GM18519 (cell line): Measurements from ENCODE around the gene SPO11.
"Not testable (repeated sequence)": the region's sequence is repeated elsewhere in the genome, so short reads cannot be mapped to it uniquely, and the experiment has no call there.

Experiments used
- ATAC-seq: cut with Tn5 transposase; IDR thresholded peaks from one replicate; pipeline ENCODE4 v1.9.1; 2021; ENCODE audit warnings: mild to moderate bottlenecking, moderate library complexity; ENCODE audit not compliant: unreplicated experiment, low FRiP score

Gene SPO11

DNA sequence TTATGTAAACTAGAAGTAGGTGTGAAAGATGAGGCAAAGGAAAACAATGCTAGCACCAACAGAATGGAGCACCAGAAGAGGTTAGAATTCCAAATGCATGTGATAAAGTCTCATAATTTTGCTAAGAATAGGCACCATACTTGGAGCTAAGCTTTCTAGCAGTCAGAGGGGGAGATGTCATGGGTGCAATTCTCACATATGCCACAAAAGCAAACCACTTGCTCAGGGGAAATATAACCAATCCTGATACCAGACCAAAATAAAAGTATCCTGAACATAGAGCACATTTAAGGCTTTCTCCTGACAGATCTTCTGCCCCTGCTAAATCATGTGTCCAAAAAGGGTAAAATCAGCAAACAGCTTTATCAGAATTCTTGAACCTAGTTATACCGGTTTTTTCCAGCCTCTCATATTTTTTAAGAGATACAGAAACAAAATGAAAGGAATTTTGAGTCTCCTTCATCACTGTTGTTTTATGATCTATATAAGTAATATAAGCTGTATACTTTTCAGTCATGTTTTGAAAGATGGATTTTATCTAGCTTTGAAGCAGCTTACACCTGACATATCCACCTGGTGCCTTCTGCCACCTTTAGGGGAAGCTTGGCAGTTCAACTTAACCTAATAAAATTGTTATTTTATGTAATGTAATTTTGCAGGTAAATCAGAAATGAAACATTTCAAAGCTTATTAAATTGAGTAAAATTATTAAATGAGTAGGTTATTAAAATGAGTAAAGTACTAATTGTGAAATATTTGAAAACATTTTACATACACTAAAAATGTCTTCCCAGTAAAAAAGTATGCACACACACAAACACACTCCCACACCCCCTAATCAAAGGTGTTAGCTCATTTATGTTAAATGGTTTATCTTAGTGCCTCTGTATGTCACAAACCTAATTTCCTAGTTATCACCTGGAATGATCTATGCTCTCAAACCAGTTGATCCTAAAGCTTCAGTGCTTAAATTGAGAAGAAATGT lies 2.8 kb downstream of the SPO11 start:
- no peak for ATAC-seq

DNA sequence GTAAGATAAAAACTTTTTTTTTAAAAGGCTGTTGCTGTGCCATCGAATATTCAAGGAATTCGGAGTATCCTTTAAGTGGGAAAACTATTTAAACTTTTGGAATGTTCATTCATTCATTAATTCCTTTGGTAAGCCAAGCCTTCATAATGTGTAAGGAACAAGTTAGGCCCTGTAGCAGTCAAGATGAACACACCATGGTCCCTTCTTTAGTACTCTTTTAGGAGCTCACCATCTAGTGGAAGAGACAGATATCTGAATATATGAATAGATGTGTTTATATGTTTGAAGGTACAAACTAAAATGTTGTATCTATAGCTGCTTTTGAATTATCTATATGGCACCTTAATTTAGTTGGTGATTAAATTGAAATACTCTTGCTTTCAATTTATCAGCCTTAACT lies 5.8 kb downstream of the SPO11 start:
- ATAC-seq, result no peak

DNA sequence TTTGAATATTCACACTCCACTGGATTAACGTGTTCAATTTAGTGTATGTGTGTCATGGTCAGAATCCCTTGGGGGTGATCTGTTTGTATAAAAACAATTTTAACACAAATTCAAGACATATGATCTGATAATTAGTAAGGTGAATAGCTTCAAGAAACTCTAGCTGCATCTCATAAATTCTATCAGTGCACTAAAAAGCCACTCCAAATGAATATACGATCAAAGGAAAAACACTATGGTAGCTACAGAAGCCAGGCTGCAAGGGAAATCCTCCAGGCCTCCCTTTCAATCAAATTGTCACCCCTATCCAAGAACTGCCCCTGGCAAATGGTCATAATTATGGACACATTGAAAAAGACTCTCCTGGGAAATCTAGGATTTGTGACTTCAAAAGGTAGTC lies 12.1 kb downstream of the SPO11 start:
- no peak for ATAC-seq

DNA sequence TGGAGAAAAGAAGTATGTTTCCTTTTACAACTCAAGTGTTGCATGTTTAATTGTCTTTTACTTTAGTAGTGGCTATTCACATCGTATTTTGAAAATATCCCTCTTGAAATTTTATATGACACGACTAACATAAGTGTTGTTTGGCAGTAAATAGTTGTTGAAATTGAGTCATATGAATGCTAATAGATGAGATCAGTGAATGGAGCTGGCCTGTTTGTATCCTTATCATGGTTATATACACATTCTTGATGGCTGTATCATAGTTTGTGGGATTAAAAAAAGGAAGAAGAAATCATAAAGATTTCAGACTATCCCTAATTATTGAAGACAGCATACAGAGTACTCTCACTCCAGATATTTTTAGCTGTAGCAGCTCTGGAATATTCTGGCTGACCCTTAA lies 13.2 kb downstream of the SPO11 start:
- no peak for ATAC-seq

DNA sequence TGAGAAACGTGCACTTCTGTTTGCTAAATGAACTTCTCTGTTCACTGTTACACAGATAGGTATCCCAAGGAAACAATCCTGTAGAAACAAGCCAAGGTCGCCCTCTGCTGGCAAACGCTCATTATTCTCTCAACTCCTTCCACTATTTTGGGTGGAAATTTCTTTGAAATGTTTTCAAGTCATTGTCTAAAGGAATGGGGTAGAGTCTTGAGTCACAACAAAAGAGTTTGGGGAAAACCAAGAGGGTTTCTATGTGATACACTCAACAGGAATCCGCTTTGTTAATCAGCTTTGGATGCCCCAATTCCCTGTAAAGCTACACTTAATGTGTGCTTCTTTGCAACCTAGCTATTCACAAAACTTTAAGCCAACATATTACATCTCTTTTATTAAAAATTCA lies 16.9 kb downstream of the SPO11 start:
- ATAC-seq, result no peak

DNA sequence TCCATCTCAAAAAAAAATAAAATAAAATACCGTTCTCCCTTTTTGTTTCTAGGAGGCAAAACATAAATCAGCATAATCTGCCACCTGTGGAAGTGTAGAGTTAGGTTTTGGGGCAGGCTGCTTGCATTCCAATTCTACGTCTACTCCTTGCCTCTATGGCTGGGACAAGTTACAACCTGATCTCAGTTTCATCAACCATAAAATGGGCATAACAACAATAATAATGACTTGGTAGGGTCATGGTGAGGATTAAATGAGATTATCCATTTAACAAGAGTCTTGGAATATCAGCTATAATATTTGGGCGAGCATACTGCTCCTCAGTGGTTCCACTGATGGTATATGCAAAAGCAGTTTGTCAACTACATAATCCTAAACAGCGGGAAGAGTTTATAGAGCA lies 17.8 kb downstream of the SPO11 start:
- ATAC-seq, result no peak

DNA sequence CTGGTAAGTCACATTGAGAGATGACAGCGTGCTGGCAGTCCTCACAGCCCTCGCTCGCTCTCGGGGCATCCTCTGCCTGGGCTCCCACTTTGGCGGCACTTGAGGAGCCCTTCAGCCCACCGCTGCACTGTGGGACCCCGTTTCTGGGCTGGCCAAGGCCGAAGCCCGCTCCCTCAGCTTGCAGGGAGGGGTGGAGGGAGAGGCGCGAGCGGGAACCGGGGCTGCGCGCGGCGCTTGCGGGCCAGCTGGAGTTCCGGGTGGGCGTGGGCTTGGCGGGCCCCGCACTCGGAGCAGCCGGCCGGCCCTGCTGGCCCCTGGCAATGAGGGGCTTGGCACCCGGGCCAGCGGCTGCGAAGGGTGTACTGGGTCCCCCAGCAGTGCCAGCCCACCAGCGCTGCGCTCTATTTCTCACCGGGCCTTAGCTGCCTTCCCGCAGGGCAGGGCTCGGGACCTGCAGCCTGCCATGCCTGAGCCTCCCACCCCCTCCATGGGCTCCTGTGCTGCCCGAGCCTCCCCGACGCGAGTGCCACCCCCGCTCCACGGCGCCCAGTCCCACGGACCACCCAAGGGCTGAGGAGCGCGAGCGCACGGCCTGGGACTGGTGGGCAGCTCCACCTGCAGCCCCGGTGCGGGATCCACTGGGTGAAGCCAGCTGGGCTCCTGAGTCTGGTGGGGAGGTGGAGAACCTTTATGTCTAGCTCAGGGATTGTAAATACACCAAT lies 18.8 kb downstream of the SPO11 start:
- not testable (repeated sequence) for ATAC-seq

DNA sequence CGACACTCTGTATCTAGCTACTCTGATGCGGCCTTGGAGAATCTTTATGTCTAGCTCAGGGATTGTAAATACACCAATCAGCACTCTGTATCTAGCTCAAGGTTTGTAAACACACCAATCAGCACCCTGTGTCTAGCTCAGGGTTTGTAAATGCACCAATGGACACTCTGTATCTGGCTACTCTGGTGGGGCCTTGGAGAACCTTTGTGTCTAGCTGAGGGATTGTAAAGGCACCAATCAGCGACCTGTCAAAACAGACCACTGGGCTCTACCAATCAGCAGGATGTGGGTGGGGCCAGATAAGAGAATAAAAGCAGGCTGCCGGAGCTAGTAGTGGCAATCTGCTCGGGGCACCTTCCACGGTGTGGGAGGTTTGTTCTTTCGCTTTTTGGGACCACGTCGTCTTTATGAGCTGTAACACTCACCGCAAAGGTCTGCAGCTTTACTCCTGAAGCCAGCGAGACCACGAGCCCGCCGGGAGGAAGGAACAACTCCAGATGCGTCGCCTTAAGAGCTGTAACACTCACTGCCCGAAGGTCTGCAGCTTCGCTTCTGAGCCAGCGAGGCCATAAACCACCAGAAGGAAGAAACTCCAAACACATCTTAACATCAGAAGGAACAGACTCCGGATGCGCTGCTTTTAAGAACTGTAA lies 19.4 kb downstream of the SPO11 start:
- not testable (repeated sequence) for ATAC-seq

DNA sequence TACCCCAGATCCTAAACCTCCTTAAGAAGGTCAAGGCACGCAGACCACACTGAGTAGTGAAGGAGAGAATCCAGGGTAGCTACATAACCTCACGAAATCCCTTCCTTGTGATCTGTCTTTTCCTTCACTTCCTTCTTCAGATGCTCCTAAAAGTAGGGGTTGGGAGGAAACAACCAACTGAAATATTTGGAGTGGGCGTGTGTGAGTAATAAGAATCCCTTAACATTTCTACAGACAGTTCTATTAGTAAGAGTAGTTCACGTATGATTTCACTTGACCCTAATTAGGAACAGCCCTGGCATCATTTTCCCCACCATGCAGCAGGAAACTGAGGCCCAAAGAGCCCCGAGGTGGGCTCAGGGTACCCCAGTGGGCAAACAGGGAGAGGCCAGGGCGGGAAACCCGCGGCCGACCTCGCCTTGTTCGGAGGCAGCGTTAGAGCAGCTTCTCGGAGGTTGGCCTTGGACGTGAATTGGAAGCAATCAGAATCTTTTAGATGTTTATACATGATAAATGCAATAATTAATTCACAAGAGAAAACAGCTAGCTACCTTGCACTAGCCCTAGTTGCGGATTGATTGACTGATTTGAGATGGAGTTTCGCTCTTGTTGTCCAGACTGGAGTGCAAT lies 20.6 kb downstream of the SPO11 start:
- ATAC-seq, result no peak

DNA sequence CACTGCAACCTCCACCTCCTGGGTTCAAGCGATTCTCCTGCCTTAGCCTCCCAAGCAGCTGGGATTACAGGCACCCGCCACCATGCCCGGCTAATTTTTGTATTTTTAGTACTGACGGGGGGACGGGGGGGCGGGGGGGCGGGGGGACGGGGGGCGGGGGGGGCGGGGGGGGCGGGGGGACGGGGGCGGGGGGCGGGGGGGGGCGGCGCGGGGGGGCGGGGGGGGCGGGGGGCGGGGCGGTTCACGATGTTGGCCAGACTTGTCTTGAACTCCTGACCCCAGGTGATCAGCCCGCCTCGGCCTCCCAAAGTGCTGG lies 21.1 kb downstream of the SPO11 start:
- not testable (repeated sequence) for ATAC-seq

DNA sequence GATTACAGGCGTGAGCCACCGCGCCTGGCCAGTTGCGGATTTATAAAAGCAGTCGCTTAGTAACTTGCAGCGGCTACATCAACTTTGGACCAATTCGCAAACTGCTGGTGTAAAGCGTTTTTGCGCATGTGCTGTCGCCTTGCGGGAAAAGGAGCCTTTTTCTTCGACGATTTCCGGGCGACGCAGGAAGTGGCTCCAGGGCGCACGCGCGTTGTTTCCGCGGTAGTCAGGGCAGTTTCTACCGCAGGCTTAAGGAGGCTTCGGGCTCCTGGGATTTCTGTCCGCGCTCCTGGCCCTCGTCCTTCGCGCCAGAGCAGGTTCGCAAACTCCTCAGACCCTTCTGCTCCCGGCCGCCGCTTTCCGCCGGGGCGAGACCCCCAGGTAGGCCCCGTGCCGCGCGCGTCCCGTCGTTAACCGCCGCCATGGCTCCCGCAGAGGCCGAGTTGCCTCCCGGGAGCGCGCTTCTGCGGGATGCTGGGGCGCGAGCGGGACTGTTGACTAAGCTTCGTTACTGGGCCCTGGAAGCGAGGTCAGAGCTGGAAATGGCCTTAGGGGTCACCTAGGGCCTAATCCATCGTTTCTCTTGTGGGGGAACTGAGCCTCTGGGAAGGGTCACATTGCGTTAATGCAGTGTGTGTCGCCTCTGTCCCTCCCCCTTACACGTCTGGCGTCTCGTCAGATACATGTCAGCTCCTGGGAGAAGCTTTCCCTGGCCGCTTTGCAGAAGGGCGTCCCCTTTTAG lies 21.6 kb downstream of the SPO11 start, which contains the start of gene RAE1:
Gene RAE1, plus strand, starts transcription at position 214 of the 742 bp plus-strand sequence. CDS start 2,784 bp downstream, outside the sequence.
- ATAC-seq, result peak; percentile 46

DNA sequence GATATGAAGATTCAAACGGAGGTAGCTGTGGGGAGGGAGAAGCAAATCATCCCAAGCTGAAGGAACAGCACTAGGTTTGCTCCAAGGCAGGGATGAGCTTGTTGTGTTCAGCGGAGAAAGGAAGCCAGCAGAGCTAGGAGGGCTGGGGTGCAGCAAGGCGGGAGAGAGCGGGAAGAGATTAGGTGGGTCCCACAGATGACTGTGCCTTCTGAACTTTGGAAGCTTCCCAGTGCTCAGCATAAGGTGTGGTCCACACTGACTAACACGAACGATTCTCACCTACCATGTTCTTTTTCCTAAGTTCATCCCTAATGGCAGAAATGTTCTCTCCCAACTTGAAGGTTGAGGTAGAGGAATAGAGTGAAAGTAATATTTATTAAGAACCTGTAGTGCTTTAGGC lies 22.7 kb downstream of the SPO11 start:
- no peak for ATAC-seq

DNA sequence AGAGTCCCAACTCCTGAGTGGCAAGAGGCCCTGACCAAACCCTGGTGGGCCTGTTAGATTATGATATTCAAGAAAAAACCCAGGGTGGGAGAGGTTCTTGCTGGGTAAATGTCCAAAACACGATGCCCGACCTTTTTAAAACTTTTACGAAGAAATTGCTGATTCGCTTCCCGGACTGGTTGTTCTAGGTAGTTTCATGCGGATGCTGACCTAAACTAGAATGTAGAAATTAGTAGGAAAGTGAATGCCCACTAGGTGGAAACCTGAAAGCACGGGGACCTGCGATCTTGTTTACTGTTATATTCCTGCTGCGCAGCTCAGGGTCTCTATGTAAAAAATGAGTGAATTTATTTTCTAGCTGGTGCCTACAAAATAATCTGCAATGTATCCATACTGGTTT lies 23.7 kb downstream of the SPO11 start:
- ATAC-seq, result no peak

DNA sequence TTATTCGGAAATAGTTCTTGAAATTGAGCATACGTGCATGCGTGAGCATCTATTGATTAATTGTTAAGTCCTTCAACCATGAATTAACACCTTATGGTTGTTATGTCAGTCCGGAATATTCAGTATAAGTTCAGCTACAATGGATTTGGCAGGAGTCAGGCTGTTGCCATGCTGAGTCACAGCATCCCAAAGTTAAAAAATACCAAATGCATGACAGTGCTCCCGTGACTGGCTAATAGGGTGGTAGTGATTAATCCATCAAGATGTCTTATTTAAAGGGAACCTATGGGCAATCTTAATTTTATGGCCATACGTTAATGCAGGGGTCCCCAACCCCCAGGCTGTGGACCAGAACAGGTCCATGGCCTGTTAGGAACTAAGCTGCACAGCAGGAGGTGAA lies 31.9 kb downstream of the SPO11 start:
- no peak for ATAC-seq

DNA sequence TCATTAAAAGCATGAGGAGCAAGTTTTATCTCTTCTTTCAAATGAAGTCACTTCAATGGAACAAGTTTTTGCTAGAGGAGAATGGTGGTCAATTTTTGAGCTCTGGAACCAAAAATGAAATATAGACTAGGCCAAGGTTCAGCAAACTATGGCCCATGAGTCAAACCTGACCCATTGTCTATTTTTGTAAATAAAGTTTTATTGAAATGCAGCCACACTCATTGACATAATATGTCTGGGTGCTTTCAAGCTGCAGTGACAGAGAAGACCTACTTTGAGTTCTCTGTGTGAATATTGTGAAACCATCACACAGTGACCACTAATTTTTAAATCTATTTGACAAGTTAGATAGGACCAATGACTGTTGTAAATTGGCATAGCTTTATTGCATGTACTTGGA lies 34.8 kb downstream of the SPO11 start:
- no peak for ATAC-seq

DNA sequence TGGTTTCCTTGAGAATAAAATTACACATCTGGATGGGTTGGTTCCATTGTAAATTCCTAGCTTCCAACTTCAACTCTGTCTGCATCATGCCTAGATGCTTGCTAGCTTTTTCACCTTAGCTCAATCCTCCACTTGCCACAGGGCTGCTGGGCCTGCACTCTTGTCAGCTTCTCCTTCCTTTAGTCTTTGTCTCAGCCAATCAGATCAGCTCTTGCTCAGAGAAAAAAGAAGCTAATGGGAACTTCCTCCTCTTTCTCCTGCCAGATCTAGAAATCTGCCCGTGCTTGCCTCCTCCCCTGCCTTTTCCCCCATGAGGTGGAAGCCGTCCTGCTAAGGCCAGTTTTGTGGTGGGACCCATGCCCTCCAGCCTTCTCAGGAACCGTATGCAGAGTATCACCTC lies 40.0 kb downstream of the SPO11 start:
- no peak for ATAC-seq

DNA sequence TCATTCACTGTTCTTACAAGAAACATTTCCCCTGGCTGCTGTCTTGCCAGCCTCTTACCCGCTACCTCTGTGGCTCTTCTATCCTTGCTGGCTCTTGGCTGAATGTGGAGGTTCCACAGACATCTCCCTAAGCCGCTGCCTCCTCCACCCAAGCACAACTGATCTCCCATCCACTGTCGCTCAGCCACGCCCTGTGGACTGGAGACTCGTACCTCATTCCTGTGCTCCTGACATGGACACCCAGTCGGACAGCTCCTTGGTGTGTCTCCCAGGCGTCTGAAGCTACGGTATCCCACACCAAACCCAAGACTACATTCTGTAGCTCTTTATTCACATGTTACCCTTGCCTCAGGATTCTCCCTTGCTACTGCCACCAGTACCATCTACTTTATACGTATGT lies 40.7 kb downstream of the SPO11 start:
- ATAC-seq, result no peak

DNA sequence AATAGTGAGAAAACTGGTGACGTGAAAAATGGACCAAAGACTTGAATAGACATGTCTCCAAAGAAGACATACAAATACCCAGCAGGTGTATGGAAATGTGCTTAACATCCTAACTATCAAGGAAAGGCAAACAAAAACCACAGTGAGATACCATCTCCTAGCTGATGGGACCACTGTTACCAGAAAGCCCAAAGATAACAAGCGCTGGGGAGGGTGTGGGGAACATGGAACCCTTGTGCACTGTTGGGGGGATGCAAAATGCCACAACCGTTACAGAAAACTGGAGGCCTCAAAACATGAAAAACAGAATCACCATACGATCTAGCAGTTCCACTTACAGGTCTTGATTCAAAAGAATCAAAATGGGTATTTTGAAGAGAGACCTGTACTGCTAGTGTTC lies 41.8 kb downstream of the SPO11 start:
- no peak for ATAC-seq

DNA sequence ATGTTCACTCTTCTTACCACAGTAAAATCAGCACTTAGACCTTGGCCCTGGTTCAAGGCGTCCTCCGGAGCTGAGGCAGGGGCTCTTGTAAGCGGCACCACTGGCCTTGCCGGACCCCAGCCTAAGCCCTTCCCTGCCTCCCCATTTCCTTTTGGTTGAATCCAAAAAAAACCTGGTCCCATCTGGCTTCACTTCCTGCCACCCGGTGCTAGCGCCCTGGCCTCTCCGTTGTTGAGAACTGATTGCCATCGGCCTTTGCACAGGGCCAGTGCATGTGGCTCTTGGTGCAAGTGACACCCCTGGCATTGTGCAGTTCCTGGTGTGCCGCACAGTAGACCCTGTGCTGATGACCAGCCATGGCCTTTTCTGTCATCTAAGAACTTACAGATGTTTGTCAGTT lies 42.6 kb downstream of the SPO11 start:
- ATAC-seq, result no peak
